Measurements from ENCODE around the gene PHF13. TPM values are rescaled to one million over a fixed set of nuclear protein-coding genes. Genes with fewer than 3 reads are reported as not detected.
"Not testable (repeated sequence)": the region's sequence is repeated elsewhere in the genome, so short reads cannot be mapped to it uniquely, and the experiment has no call there.

The PHF13 gene
- polyA plus RNA-seq, 2 of the 4 experiments (the other 2 are of a cell fraction): 4.3 to 10.4 TPM

DNA sequence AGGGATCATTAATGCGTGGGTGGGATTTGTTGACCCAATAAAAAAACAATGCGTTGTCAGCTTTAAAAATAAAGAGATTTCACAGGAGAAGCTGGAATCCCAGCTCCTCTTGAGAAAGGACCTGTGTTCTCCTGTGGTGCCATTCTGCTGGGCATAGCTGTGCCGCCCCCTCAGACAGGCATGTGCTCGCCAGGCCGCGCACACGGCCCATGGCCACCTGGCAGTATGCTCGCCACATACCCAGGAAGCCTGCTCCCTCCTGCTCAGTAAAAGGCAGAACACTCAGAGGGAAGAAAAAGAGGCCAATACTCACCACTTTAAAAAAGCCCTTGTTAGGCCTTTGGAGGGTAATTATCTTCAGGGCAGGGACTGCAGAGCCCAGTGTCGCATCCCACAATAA is 24.2 kb downstream of the PHF13 start:
- CTCF ChIA-PET: interaction anchor here (0.9 to 3.5 kb wide), 2 partner anchors 8 to 36 kb away, joined by 3 to 21 read pairs; no protein-coding TSS in a partner anchor
- no peak for FAIRE-seq
- DNase-seq (ENCODE audit: low read depth in 1 of 2, low spot score in 1 of 2): no peak
- Histone ChIP-seq H3K4me2 (no peak overlapping the region), H3K4me3 (no peak overlapping the region), H3K4me1 (no peaks in the 10 kb centered on the region), H3K9me3 (no peaks in the 10 kb centered on the region), H3K27ac (no peak overlapping the region)
- 93% methylated on average over 8 of the region's 9 CpGs for WGBS (ENCODE audit: missing lambda C conversion rate)
- no peak for TF ChIP-seq EP300 (IDR thresholded peaks at IDR 0.05)
- TF ChIP-seq, protein P1, sequence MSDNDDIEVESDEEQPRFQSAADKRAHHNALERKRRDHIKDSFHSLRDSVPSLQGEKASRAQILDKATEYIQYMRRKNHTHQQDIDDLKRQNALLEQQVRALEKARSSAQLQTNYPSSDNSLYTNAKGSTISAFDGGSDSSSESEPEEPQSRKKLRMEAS (IDR thresholded peaks at IDR 0.05): no peak
- TF ChIP-seq, protein P2, sequence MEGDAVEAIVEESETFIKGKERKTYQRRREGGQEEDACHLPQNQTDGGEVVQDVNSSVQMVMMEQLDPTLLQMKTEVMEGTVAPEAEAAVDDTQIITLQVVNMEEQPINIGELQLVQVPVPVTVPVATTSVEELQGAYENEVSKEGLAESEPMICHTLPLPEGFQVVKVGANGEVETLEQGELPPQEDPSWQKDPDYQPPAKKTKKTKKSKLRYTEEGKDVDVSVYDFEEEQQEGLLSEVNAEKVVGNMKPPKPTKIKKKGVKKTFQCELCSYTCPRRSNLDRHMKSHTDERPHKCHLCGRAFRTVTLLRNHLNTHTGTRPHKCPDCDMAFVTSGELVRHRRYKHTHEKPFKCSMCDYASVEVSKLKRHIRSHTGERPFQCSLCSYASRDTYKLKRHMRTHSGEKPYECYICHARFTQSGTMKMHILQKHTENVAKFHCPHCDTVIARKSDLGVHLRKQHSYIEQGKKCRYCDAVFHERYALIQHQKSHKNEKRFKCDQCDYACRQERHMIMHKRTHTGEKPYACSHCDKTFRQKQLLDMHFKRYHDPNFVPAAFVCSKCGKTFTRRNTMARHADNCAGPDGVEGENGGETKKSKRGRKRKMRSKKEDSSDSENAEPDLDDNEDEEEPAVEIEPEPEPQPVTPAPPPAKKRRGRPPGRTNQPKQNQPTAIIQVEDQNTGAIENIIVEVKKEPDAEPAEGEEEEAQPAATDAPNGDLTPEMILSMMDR (IDR thresholded peaks at IDR 0.05): no peak
- no peak for TF ChIP-seq KDM5A (IDR thresholded peaks at IDR 0.05)
- no peak for TF ChIP-seq PHF8 (IDR thresholded peaks at IDR 0.05; ENCODE audit: borderline replicate concordance, low read depth)
- TF ChIP-seq MAFK (IDR thresholded peaks at IDR 0.05; ENCODE audit: partially characterized antibody): no peak
- POLR2A ChIA-PET: no interaction called here
- no peak for ATAC-seq

DNA sequence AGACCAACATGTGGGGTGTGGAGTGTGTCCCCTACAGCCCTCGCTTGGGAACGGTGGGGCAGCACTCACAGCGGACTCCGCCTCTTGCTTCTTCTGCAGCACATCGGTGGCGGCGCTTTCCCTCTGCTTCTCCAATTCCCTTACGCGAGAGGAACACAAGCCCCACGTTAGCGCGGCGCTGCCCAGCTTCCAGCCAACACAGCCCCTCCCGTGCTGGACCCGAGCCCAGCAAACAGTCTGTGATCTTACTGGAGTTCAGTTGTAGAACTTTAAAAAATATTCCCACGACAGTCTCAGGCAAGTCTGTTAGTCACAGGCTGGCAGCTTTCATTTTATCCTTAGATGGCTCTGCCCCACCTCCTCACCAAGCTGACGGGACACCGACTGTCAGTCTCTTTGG is 24.7 kb downstream of the PHF13 start:
- Histone ChIP-seq H3K9me3 (no peaks in the 10 kb centered on the region), H3K4me3 (no peak overlapping the region), H3K4me1 (no peaks in the 10 kb centered on the region), H3K27ac (no peak overlapping the region), H3K4me2 (no peak overlapping the region)
- ChIA-PET CTCF (interaction anchor here (0.9 to 3.5 kb wide), 2 partner anchors 8 to 36 kb away, joined by 3 to 21 read pairs; no protein-coding TSS in a partner anchor), POLR2A (no interaction called here)
- FAIRE-seq (no peak), ATAC-seq (no peak), DNase-seq (ENCODE audit: low read depth in 1 of 2, low spot score in 1 of 2) (no peak)
- 96% methylated on average over 18 of the region's 18 CpGs for WGBS (ENCODE audit: missing lambda C conversion rate)
- no peak for TF ChIP-seq CHD4 (IDR thresholded peaks at IDR 0.05; ENCODE audit: borderline replicate concordance)
- no peak for TF ChIP-seq NPAS2 (CRISPR knock-in tag; IDR thresholded peaks at IDR 0.05; ENCODE audit: borderline replicate concordance)
- TF ChIP-seq CEBPB (IDR thresholded peaks at IDR 0.05): no peak
- TF ChIP-seq MAZ (IDR thresholded peaks at IDR 0.05; ENCODE audit: borderline replicate concordance, low read depth, low read length): no peak
- no peak for TF ChIP-seq KDM1A (IDR thresholded peaks at IDR 0.05; ENCODE audit: low read depth)
- TF ChIP-seq ZFP36 (IDR thresholded peaks at IDR 0.05; ENCODE audit: borderline replicate concordance, partially characterized antibody): no peak
- TF ChIP-seq MYC (IDR thresholded peaks at IDR 0.05; ENCODE audit: borderline replicate concordance, low read length): no peak
- no peak for TF ChIP-seq HEYL (CRISPR knock-in tag; IDR thresholded peaks at IDR 0.05)
- TF ChIP-seq, protein P3, sequence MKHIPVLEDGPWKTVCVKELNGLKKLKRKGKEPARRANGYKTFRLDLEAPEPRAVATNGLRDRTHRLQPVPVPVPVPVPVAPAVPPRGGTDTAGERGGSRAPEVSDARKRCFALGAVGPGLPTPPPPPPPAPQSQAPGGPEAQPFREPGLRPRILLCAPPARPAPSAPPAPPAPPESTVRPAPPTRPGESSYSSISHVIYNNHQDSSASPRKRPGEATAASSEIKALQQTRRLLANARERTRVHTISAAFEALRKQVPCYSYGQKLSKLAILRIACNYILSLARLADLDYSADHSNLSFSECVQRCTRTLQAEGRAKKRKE (CRISPR knock-in tag; IDR thresholded peaks at IDR 0.05; ENCODE audit: low read depth): no peak
- no peak for TF ChIP-seq BHLHE40 (IDR thresholded peaks at IDR 0.05; ENCODE audit: low read depth, low read length)
- TF ChIP-seq, protein P4, sequence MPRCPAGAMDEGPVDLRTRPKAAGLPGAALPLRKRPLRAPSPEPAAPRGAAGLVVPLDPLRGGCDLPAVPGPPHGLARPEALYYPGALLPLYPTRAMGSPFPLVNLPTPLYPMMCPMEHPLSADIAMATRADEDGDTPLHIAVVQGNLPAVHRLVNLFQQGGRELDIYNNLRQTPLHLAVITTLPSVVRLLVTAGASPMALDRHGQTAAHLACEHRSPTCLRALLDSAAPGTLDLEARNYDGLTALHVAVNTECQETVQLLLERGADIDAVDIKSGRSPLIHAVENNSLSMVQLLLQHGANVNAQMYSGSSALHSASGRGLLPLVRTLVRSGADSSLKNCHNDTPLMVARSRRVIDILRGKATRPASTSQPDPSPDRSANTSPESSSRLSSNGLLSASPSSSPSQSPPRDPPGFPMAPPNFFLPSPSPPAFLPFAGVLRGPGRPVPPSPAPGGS (IDR thresholded peaks at IDR 0.05): no peak
- TF ChIP-seq, protein P5, sequence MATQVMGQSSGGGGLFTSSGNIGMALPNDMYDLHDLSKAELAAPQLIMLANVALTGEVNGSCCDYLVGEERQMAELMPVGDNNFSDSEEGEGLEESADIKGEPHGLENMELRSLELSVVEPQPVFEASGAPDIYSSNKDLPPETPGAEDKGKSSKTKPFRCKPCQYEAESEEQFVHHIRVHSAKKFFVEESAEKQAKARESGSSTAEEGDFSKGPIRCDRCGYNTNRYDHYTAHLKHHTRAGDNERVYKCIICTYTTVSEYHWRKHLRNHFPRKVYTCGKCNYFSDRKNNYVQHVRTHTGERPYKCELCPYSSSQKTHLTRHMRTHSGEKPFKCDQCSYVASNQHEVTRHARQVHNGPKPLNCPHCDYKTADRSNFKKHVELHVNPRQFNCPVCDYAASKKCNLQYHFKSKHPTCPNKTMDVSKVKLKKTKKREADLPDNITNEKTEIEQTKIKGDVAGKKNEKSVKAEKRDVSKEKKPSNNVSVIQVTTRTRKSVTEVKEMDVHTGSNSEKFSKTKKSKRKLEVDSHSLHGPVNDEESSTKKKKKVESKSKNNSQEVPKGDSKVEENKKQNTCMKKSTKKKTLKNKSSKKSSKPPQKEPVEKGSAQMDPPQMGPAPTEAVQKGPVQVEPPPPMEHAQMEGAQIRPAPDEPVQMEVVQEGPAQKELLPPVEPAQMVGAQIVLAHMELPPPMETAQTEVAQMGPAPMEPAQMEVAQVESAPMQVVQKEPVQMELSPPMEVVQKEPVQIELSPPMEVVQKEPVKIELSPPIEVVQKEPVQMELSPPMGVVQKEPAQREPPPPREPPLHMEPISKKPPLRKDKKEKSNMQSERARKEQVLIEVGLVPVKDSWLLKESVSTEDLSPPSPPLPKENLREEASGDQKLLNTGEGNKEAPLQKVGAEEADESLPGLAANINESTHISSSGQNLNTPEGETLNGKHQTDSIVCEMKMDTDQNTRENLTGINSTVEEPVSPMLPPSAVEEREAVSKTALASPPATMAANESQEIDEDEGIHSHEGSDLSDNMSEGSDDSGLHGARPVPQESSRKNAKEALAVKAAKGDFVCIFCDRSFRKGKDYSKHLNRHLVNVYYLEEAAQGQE (IDR thresholded peaks at IDR 0.05): no peak
- no peak for TF ChIP-seq KDM5A (IDR thresholded peaks at IDR 0.05)
- TF ChIP-seq, protein P6, sequence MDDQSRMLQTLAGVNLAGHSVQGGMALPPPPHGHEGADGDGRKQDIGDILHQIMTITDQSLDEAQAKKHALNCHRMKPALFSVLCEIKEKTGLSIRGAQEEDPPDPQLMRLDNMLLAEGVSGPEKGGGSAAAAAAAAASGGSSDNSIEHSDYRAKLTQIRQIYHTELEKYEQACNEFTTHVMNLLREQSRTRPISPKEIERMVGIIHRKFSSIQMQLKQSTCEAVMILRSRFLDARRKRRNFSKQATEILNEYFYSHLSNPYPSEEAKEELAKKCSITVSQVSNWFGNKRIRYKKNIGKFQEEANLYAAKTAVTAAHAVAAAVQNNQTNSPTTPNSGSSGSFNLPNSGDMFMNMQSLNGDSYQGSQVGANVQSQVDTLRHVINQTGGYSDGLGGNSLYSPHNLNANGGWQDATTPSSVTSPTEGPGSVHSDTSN (IDR thresholded peaks at IDR 0.05): no peak

DNA sequence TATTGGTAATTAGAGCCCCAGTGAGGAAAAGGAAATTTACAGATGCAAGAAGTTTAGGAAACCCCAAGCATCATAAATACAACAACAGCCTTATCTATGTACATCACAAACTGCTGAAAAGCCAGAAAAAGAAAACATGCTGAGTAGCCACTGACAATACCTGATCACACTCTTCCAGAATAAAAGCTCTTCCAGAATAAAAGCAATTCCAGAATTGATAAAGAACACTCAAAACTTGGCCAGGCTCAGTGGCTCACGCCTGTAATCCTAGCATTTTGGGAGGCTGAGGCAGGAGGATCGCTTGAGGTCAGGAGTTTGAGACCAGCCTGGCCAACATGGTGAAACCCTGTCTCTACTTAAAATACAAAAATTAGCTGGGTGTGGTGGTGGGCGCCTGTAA is 27.3 kb downstream of the PHF13 start:
- ATAC-seq; H3K4me3 ChIP-seq; DNase-seq (ENCODE audit: low read depth in 1 of 2, low spot score in 1 of 2); FAIRE-seq; H3K27ac ChIP-seq; POLR2A ChIA-PET; H3K4me2 ChIP-seq; H3K9me3 ChIP-seq; H3K4me1 ChIP-seq: not testable (repeated sequence)
- CTCF ChIA-PET: interaction anchor here (1.0 to 1.2 kb wide), 3 partner anchors 48 to 155 kb away, joined by 3 to 4 read pairs (median 3); partner anchors contain the start of gene DNAJC11
- 80% methylated on average over 3 of the region's 3 CpGs for WGBS (ENCODE audit: missing lambda C conversion rate)

Measured in A549 (cell line).